Measurements from ENCODE around the gene FGF14.
"Not testable (repeated sequence)": the region's sequence is repeated elsewhere in the genome, so short reads cannot be mapped to it uniquely, and the experiment has no call there.

The FGF14 gene

DNA sequence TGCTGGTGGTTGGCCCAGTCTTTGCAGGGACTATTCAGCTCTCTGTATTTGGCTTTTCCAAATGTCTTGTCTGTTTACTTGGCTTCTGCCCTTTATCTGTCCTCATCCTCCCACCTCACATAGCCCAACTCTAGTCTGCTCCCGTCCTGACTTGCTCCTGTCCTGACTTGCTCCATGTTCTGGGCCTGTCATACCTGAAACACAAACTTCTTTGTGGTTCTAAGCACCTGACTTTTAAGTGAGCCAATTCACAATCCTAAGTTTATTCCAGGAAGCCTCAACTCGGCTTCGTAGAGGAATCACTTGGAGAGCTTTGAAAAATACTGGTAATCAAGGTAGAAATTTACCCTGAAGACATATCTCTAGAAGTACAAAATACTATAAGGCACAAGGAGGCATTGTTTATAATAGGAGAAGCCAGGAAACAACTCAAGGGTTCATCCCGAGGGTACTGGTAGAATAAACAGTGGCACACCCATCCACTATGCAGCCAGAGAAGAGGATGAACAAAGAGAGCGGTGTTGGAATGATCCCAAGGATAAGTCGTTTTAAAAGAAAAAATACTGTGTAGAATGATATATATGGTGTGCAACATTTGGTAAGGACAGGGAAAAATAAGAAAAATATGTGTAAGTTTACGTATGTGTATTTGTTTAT lies 284.5 kb downstream of the FGF14 start:
- no peak for DNase-seq
- no peak overlapping the region for H3K27ac Mint-ChIP-seq
- no peak for TF ChIP-seq CTCF (IDR thresholded peaks at IDR 0.05)
- peaks cover 10% of the 10 kb centered on the region for H3K4me1 Mint-ChIP-seq
- no peaks in the 10 kb centered on the region for H3K36me3 Mint-ChIP-seq (ENCODE audit: low read depth)
- no peaks in the 10 kb centered on the region for H3K9me3 Mint-ChIP-seq
- no peak overlapping the region for H3K4me3 Mint-ChIP-seq
- H3K27me3 Mint-ChIP-seq (ENCODE audit: low read depth, poor library complexity): no peaks in the 10 kb centered on the region

DNA sequence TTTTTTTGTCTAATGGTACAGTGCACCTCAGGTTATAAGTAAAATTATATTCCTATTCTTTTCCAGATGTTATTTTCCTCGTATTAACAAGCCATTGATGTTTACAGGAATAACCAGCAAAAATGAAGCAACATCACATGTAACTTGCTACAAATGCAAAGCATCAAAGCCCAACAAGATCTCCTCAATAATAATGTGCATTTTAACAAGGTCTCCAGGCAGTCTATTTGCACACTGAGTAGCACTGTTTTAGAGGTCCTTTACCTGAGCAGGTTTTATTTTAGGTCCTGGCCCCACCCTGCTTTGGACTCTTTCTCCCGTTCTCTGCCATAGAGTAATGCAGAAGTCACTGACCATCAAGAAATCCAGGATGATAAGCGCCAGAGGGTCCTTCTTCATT lies 298.4 kb downstream of the FGF14 start:
- no peak for TF ChIP-seq CTCF (IDR thresholded peaks at IDR 0.05)
- DNase-seq: no peak
- Mint-ChIP-seq H3K4me3 (no peak overlapping the region), H3K9me3 (no peaks in the 10 kb centered on the region), H3K4me1 (peaks cover under 1% of the 10 kb centered on the region), H3K27me3 (ENCODE audit: low read depth, poor library complexity) (peaks cover 11% of the 10 kb centered on the region), H3K36me3 (ENCODE audit: low read depth) (no peaks in the 10 kb centered on the region), H3K27ac (no peak overlapping the region)

GRCh38 chr13:102100234-102100633 lies 301.6 kb downstream of the FGF14 start:
- peaks cover 24% of the 10 kb centered on the region for H3K4me1 Mint-ChIP-seq
- no peak overlapping the region for H3K4me3 Mint-ChIP-seq
- no peaks in the 10 kb centered on the region for H3K36me3 Mint-ChIP-seq (ENCODE audit: low read depth)
- H3K27me3 Mint-ChIP-seq (ENCODE audit: low read depth, poor library complexity): peaks cover 7% of the 10 kb centered on the region
- DNase-seq: no peak
- no peak for TF ChIP-seq CTCF (IDR thresholded peaks at IDR 0.05)
- H3K27ac Mint-ChIP-seq: no peak overlapping the region
- H3K9me3 Mint-ChIP-seq: peaks cover 4% of the 10 kb centered on the region

GRCh38 chr13:102097708-102098107 lies 304.1 kb downstream of the FGF14 start:
- no peak overlapping the region for H3K4me3 Mint-ChIP-seq
- H3K4me1 Mint-ChIP-seq: peaks cover 24% of the 10 kb centered on the region
- no peaks in the 10 kb centered on the region for H3K27me3 Mint-ChIP-seq (ENCODE audit: low read depth, poor library complexity)
- H3K27ac Mint-ChIP-seq: peak overlapping the region; percentile 14
- H3K9me3 Mint-ChIP-seq: peaks cover 14% of the 10 kb centered on the region
- DNase-seq: peak; percentile 8
- no peak for TF ChIP-seq CTCF (IDR thresholded peaks at IDR 0.05)
- no peaks in the 10 kb centered on the region for H3K36me3 Mint-ChIP-seq (ENCODE audit: low read depth)

DNA sequence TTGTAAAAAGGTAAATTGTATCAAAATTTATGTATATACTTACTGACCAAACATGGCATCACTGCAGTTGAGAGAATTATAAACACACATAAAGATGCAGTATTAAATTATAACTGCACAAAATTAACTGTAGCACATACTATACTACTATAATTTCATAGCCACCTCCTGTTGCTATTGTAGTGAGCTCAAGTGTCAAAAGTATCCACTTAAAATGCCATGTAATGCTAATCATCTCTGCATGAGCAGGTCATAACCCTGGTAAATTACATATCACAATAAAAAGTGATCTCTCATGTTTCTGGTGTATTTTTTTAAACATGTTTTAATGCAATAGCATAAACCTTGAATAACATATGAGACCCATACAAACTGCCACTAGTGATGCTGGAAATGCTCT lies 308.6 kb downstream of the FGF14 start:
- not testable (repeated sequence) for H3K27me3 Mint-ChIP-seq (ENCODE audit: low read depth, poor library complexity); DNase-seq; H3K36me3 Mint-ChIP-seq (ENCODE audit: low read depth); H3K27ac Mint-ChIP-seq; H3K4me3 Mint-ChIP-seq
- Mint-ChIP-seq H3K4me1 (peaks cover 22% of the 10 kb centered on the region), H3K9me3 (peaks cover 14% of the 10 kb centered on the region)

DNA sequence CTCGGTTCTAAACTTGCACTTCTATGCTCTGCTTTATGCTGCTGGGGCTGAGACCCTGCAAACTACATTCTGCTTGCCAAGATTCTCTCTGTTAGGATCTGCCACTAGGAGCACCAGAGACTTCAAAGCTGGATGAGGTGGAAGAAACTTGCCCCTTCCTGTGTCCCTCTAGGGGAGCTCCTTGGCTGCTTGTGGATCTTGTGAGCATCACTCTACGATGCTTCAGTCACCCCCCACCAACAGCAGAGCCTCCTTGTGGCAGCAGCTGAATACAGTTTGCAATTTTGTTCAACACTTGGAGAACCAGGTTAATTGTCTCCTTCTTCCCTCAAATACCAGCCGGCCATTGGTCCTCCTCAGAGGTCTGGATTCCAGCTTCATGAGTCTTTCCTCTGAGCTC lies 310.6 kb downstream of the FGF14 start:
- DNase-seq: no peak
- Mint-ChIP-seq H3K9me3 (peaks cover 14% of the 10 kb centered on the region), H3K27ac (no peak overlapping the region), H3K27me3 (ENCODE audit: low read depth, poor library complexity) (no peaks in the 10 kb centered on the region), H3K4me3 (no peak overlapping the region), H3K36me3 (ENCODE audit: low read depth) (no peaks in the 10 kb centered on the region), H3K4me1 (peaks cover under 1% of the 10 kb centered on the region)
- no peak for TF ChIP-seq CTCF (IDR thresholded peaks at IDR 0.05)
